ENCODE measurements around the gene PRKD2. TPM values are rescaled to one million over a fixed set of nuclear protein-coding genes. Genes with fewer than 3 reads are reported as not detected.

PRKD2 gene
- polyA plus RNA-seq, 1 donor from 2014 or later = 8.0 TPM

DNA sequence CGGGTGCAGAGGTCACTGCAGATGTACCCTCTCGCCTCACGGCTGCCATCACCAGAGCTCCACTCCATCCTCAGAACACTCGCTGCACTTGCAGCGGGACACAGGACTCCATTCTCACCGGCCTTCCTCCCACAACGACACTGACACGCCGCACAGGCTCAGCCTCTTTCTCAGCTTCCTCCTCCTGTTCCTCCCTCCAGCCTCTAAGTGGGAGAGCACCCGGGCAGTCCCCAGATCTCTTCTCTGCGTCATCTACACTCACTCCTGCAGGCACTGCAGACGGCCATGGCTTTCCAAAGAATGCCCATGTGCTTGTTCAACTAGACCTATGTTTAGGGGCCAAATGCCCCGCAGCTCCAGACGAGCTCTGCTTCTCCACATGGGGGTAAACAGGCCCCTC is 14.7 kb upstream of the PRKD2 start:
- Histone ChIP-seq H3K4me2 (ENCODE audit: low read length) (no peak overlapping the region), H3K9me3 (ENCODE audit: low read length) (no peaks in the 10 kb centered on the region), H3K36me3 (ENCODE audit: insufficient read depth, low read length) (peaks cover 2% of the 10 kb centered on the region), H3K27ac (ENCODE audit: low read length) (no peak overlapping the region), H2AFZ (ENCODE audit: low read depth, low read length) (no peak overlapping the region), H3K9ac (ENCODE audit: low read length) (no peak overlapping the region), H3F3A (ENCODE audit: insufficient read depth, low read length, poor library complexity, severe bottlenecking) (no peaks in the 10 kb centered on the region), H3K9me2 (ENCODE audit: insufficient read depth, low read length) (no peaks in the 10 kb centered on the region), H3K4me3 (ENCODE audit: low read length) (no peak overlapping the region), H3K27me3 (ENCODE audit: insufficient read depth, low read depth, low read length) (no peaks in the 10 kb centered on the region), H3K79me2 (replicated peaks; ENCODE audit: insufficient read depth, low read length) (peaks cover 11% of the 10 kb centered on the region), H4K20me1 (ENCODE audit: insufficient read depth) (peaks cover 18% of the 10 kb centered on the region)
- TF ChIP-seq EP300 (conservative IDR thresholded peaks at IDR 0.05; ENCODE audit: poor library complexity, severe bottlenecking) (no peak), POLR2AphosphoS5 (IDR thresholded peaks at IDR 0.05) (no peak), MXI1 (conservative IDR thresholded peaks at IDR 0.05; ENCODE audit: poor library complexity, severe bottlenecking) (no peak), SMC3 (conservative IDR thresholded peaks at IDR 0.05; ENCODE audit: poor library complexity) (no peak), EZH2 (IDR thresholded peaks at IDR 0.05; ENCODE audit: borderline replicate concordance, insufficient read depth, low read length, poor library complexity, severe bottlenecking) (no peak)
- TF ChIP-seq, protein P1, sequence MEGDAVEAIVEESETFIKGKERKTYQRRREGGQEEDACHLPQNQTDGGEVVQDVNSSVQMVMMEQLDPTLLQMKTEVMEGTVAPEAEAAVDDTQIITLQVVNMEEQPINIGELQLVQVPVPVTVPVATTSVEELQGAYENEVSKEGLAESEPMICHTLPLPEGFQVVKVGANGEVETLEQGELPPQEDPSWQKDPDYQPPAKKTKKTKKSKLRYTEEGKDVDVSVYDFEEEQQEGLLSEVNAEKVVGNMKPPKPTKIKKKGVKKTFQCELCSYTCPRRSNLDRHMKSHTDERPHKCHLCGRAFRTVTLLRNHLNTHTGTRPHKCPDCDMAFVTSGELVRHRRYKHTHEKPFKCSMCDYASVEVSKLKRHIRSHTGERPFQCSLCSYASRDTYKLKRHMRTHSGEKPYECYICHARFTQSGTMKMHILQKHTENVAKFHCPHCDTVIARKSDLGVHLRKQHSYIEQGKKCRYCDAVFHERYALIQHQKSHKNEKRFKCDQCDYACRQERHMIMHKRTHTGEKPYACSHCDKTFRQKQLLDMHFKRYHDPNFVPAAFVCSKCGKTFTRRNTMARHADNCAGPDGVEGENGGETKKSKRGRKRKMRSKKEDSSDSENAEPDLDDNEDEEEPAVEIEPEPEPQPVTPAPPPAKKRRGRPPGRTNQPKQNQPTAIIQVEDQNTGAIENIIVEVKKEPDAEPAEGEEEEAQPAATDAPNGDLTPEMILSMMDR (IDR thresholded peaks at IDR 0.05; ENCODE audit: poor library complexity, severe bottlenecking) = no peak

DNA sequence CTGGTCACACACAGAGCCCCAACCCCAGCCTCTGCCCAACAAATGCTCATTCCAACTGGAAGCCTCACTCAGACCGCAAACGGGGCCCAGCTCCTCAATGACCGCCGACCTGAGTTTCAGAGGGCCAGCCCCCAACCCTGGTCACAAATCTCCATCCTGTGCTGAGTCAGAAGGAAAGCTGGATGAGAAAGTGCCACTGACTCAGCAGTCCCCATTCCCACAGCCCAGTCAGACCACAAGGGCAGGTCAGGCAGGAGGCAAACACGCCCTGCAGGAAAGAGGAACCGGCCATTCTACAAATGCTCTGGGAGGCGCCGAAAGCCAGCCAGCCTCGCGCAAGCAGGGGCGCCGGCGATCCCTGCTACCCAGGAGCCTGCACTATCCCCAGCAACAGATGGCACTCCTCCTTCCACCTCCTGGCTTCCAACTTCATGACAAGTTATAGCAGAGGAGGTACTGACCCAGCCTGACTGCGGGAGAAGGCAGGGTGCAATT is 14.1 kb upstream of the PRKD2 start:
- H3K27ac ChIP-seq (ENCODE audit: low read length) = no peak overlapping the region
- H3K4me2 ChIP-seq (ENCODE audit: low read length) = no peak overlapping the region
- peaks cover 18% of the 10 kb centered on the region for H4K20me1 ChIP-seq (ENCODE audit: insufficient read depth)
- no peaks in the 10 kb centered on the region for H3K9me2 ChIP-seq (ENCODE audit: insufficient read depth, low read length)
- peaks cover 11% of the 10 kb centered on the region for H3K79me2 ChIP-seq (replicated peaks; ENCODE audit: insufficient read depth, low read length)
- no peak overlapping the region for H3K4me3 ChIP-seq (ENCODE audit: low read length)
- no peaks in the 10 kb centered on the region for H3F3A ChIP-seq (ENCODE audit: insufficient read depth, low read length, poor library complexity, severe bottlenecking)
- H3K27me3 ChIP-seq (ENCODE audit: insufficient read depth, low read depth, low read length) = no peaks in the 10 kb centered on the region
- H2AFZ ChIP-seq (ENCODE audit: low read depth, low read length) = no peak overlapping the region
- H3K9me3 ChIP-seq (ENCODE audit: low read length) = no peaks in the 10 kb centered on the region
- no peak for TF ChIP-seq POLR2AphosphoS5 (IDR thresholded peaks at IDR 0.05)
- TF ChIP-seq REST (IDR thresholded peaks at IDR 0.05; ENCODE audit: borderline replicate concordance) = no peak
- TF ChIP-seq EZH2 (IDR thresholded peaks at IDR 0.05; ENCODE audit: borderline replicate concordance, insufficient read depth, low read length, poor library complexity, severe bottlenecking) = no peak
- no peak for TF ChIP-seq TAF1 (IDR thresholded peaks at IDR 0.05; ENCODE audit: low read depth)
- TF ChIP-seq, protein P1 (IDR thresholded peaks at IDR 0.05; ENCODE audit: poor library complexity, severe bottlenecking) = no peak
- TF ChIP-seq MXI1 (conservative IDR thresholded peaks at IDR 0.05; ENCODE audit: poor library complexity, severe bottlenecking) = no peak
- no peak for TF ChIP-seq SMC3 (conservative IDR thresholded peaks at IDR 0.05; ENCODE audit: poor library complexity)
- no peaks in the 10 kb centered on the region for H3K36me3 ChIP-seq (ENCODE audit: insufficient read depth, low read length)
- no peak overlapping the region for H3K9ac ChIP-seq (ENCODE audit: low read length)
